ENCODE results near the gene CDKL2. TPM values are rescaled to one million over a fixed set of nuclear protein-coding genes. Genes with fewer than 3 reads are reported as not detected.

CDKL2 gene
- total RNA-seq, 2 donors from 2014 or later: 1.1 to 1.6 TPM

DNA sequence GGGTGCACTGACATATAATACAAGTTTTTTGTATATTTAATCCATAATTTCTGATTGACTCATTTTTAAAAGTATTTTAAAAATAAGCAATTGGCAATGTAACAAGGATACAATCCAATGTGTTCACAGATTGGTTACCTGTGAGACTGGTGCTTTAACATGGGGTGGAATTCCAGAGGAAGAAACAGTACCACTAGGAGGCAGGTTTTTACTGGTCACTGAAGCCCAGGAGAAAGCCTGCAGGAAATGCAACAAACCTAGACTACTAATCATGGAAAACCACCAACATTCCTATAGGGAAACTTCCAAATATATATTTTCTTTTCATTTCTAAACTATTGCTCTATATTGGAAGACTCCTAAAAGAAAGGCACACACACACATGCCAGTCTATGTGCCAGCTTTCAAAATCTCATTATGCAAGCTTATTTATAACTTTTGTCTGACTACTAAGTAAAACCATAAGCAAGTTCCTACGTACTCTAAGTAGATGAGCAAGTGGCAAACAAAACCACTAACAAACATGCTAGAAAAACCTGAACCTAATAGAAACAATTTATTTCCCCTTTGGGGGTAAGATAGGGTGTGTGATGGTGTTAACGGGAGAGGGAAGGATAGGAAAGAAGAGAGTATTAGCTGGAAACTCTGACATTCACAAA, 23.6 kb upstream of the CDKL2 start:
- DNase-seq (no peak), ATAC-seq (peak; percentile 93)
- intact Hi-C loops (cut with DNase I, micrococcal nuclease): no loop called here

DNA sequence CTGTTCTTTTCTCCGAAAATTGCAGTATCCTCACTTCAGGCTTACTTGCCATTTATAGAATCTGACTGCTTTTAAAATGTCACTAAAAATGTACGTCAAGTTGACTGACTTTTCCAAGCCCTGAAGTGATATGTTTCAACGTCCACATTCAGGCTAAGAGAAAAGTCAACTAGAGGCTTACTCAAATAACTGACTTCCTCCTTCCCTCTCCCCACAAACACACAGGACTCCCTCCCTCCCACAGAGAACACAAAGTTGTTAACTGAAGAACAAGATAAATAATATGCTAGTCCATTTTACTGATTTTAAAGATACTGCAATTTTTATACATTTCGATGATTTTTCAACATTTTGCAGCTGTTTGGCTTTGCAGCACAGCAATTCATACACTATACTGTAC, 13.8 kb upstream of the CDKL2 start:
- ATAC-seq: peak; percentile 47
- no peak for DNase-seq
- intact Hi-C loops (cut with DNase I, micrococcal nuclease): no loop called here

DNA sequence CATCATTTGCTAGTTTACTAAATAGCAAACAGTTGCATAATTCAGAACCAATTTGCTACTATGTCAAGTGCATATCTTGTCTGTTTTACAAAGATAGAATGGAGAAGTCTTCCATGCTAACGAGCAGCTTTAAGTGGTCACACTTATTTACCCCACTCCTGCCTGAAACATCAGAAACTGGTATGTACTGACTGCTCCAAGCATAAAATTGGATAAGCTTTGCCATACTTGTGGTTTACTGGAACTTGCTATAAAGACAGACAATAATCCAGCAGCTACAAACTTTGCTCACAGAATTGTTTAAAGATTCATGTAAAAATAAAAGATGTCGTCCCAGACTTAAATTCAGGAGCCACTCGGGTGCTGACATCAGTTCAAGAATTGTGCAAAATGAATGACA, 13.3 kb upstream of the CDKL2 start:
- no peak for ATAC-seq
- DNase-seq: no peak
- intact Hi-C loops (cut with DNase I, micrococcal nuclease): no loop called here

GRCh38 chr4:75639124-75639695, 8.9 kb upstream of the CDKL2 start:
- no peak for DNase-seq
- intact Hi-C loops (cut with DNase I, micrococcal nuclease): no loop called here
- ATAC-seq: no peak

DNA sequence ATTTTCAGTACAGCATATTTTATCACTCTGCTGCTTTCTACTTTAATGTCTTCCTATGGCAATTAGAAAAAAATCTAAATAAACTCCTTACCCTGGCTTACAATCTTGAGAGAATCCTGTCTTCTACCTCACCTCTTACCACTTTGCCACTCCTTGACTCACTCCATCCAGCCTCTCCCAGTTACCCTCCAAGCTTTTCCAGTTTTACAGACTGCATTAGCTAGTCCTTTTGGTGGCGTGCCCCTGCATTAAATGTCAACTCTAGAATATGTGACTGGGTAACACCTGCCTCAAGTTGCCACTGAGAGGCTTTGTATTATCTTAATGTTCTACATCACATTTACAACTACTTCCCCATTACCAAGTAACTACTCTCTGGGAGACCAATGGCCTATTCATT, 7.5 kb upstream of the CDKL2 start:
- intact Hi-C loops (cut with DNase I, micrococcal nuclease): no loop called here
- DNase-seq: no peak
- ATAC-seq: no peak

- intact Hi-C loops (cut with DNase I, micrococcal nuclease): no loop called here
- DNase-seq (no peak), ATAC-seq (no peak)
Measured at GRCh38 chr4:75637176-75637575, 6.8 kb upstream of the CDKL2 start.

GRCh38 chr4:75634951-75635350, 4.6 kb upstream of the CDKL2 start:
- DNase-seq: no peak
- intact Hi-C loops (cut with DNase I, micrococcal nuclease): no loop called here
- no peak for ATAC-seq

DNA sequence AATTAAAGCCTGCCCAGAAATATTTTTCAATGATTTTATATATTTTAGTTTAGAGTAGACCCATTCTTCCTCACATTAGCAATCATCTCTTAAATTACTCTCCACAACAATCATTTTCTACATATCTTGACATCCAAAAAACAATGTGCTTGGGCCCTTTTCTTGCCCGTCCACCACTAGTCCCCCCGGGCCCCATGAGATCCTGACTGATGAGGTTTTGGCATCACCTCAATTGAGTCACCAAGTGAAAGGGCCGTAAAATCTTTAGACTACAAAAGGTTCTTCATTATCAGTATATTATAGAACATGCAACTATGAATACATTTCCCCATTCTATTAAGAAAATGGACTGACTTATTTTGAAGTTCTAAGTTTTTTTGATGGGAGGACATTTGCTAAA, 4.0 kb upstream of the CDKL2 start:
- ATAC-seq: no peak
- no peak for DNase-seq
- intact Hi-C loops (cut with DNase I, micrococcal nuclease): no loop called here

DNA sequence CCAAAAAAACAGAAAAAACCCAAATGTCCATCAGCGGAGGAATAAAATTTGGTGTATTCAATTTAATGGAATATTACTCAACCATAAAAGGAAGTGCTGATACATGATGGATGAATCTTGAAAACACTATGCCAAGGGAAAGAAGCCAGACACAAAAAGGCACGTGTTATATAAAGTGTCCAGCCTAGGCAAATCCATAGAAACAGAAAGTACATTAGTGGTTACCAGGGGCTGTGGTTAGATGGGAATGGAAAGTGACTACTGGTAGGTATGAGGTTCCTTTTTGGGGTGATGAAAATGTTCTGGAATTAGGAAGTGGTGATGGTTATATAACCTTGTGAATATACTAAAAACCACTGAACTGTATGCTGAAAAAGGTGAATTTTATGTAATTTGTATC, 3.5 kb upstream of the CDKL2 start:
- intact Hi-C loops (cut with DNase I, micrococcal nuclease): no loop called here
- ATAC-seq (no peak), DNase-seq (no peak)

- intact Hi-C loops (cut with DNase I, micrococcal nuclease): no loop called here
- ATAC-seq (no peak), DNase-seq (no peak)
Measured at GRCh38 chr4:75630937-75631329, 605 bp upstream of the CDKL2 start.

DNA sequence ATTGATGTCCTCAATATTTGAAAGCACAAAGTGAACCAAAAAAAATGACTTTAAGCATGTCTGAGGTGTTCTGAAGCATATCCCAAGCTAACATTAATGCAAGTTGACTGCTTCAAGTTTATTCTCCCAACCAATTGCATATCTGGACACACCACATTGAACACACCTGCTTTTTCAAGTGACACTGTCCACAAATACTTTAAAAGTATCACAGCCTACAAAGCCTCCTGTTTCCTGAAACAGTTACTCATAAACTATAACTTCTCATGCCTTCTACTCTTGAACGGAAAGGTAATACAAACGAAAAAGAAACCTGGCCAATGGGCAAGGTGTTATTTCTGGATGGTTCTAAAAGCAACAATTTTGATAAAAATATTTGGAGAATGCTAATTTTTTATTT, 1.1 kb downstream of the CDKL2 start:
- ATAC-seq (peak; percentile 35), DNase-seq (no peak)
- intact Hi-C loops (cut with DNase I, micrococcal nuclease): no loop called here

GRCh38 chr4:75623026-75623425, 7.3 kb downstream of the CDKL2 start:
- intact Hi-C loops (cut with DNase I, micrococcal nuclease): no loop called here
- no peak for DNase-seq
- no peak for ATAC-seq

GRCh38 chr4:75621715-75622114, 8.6 kb downstream of the CDKL2 start:
- ATAC-seq (no peak), DNase-seq (no peak)
- intact Hi-C loops (cut with DNase I, micrococcal nuclease): no loop called here

DNA sequence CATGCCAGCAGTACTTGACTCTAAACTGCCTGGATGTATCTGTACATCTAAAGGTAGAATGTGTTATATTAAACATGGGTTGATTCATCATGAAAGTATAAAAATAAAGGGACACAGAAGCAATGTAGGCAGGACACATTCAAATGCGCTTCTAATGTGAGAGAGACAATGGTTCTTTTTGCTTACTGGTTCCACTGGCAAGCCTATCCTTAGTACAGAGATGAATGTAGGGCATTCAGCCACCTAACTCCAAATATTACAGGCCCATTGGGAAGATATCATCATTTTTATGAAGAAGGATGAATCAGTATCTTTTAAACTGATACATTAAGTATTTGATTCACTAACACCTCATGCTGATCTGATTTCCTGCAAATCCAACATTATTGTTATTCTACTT, 18.0 kb downstream of the CDKL2 start:
- DNase-seq (no peak), ATAC-seq (no peak)
- intact Hi-C loops (cut with DNase I, micrococcal nuclease): no loop called here

DNA sequence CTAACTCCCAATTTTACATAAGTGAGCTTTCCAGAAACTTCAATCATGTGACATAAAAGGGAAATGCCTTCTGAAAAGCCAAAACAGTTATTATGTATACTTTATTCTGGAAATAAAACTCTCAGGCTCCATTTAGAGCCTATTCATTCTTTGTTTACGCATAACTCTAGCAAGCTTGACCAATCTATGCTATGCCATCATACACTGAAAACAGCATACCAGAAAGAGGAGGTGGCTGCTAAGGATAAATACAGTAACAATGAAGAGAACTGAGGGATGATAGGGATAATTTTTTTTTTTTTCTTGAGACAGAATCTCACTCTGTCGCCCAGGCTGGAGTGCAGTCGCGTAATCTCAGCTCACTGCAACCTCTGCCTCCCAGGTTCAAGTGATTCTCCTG, 24.4 kb downstream of the CDKL2 start:
- ATAC-seq: no peak
- intact Hi-C loops (cut with DNase I, micrococcal nuclease): no loop called here
- DNase-seq: no peak

DNA sequence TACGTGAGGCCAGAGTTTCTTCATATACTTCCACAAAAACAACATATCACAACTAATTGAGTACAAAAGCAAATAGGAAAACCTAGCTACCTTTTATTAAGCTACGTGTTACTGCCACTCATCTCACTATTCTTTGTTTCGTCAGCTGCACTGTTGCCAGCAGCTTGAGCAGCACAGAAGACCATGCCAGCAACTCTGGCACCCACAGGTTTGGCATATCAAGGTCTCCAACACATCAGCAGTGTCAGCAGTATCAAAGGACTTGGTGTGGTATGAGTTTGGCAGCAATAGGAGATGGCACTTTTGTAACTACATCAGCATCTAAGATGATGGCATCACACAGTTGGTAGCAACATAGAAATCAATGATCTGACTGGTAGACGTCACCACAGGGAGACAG, 30.7 kb downstream of the CDKL2 start:
- no peak for ATAC-seq
- intact Hi-C loops (cut with DNase I, micrococcal nuclease): no loop called here
- DNase-seq: no peak

GRCh38 chr4:75598390-75598789, 31.9 kb downstream of the CDKL2 start:
- ATAC-seq: no peak
- intact Hi-C loops (cut with DNase I, micrococcal nuclease): no loop called here
- DNase-seq: no peak

DNA sequence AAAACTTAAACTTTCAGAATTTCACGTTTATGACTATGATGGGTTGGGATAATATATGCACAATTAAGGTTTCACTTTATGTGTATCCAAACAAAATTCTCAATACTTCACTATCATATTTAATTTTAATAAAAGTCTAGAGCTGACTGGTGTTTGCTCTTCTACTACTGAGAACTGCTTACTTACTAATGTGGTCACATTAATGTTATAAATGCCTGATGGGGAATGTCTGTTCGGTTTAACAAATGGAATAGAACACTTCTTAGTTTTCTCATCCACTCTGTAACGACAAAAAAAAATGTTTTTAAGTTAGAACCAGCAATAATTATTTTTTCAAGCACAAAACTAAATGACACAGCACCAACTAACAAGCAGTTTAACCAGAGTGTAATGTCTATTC, 34.3 kb downstream of the CDKL2 start:
- no peak for DNase-seq
- ATAC-seq: no peak
- intact Hi-C loops (cut with DNase I, micrococcal nuclease): no loop called here

DNA sequence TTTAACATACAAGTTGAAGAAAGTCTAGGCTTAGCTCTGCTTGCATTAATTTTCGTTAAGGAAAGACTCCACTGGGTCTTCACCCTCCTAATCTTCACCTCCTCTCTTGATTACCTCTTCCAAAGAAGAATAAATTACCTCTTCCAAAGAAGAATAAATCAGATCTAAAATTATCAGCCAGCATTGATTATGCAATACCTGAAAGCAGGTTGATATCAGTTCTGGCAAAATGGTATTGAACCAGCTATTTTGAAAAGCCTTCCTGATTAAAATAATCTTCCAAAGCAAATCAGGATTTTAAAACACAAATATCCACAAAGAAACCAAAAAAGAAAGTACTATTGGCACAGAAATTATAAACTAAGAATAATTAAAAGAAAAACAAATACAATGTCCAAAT, 36.9 kb downstream of the CDKL2 start:
- DNase-seq (no peak), ATAC-seq (no peak)
- intact Hi-C loops (cut with DNase I, micrococcal nuclease): no loop called here

GRCh38 chr4:75584067-75584466, 46.3 kb downstream of the CDKL2 start:
- ATAC-seq (no peak), DNase-seq (no peak)
- intact Hi-C loops (cut with DNase I, micrococcal nuclease): no loop called here

DNA sequence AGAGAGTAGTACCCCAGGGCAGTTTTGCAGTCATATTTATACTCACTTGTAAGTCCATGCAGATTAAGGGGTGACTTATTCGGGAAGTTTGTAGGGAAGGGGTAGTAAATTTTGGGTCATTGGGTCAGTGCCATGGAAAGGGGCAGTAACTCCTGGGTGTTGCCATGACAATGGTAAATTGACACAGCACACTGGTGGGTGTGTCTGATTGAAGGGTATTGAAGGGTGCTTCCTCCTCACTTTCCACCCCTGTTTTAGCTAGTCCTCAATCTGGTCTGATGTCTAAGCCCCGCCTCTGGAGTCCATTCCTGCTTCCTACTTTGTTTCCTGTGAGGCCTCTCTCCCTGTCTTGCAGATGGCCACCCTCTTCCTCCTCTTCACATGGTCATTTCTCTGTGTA, 62.6 kb downstream of the CDKL2 start:
- DNase-seq (no peak), ATAC-seq (no peak)
- intact Hi-C loops (cut with DNase I, micrococcal nuclease): no loop called here
